ENCODE results near the gene LRRC4C. TPM values are rescaled to one million over a fixed set of nuclear protein-coding genes. Genes with fewer than 3 reads are reported as not detected.

The LRRC4C gene
- total and polyA plus RNA-seq, 4 donors = 0.10 to 0.93 (median 0.30) TPM

GRCh38 chr11:41328324-41328723 lies 131.1 kb downstream of the LRRC4C start (continued):
- no peak for TF ChIP-seq TAF1 (conservative IDR thresholded peaks at IDR 0.05)

- WGBS = 95% methylated on average over 3 of the region's 3 CpGs
- no peaks in the 10 kb centered on the region for H3K4me1 ChIP-seq (ENCODE audit: control insufficient read depth in 4 of 4, insufficient read depth in 4 of 4, low read length in 3 of 4)
These were observed 136.0 kb downstream of the LRRC4C start for GRCh38 chr11:41323446-41323845.

More at GRCh38 chr11:41323446-41323845, 136.0 kb downstream of the LRRC4C start:
- H3K9me3 ChIP-seq (ENCODE audit: control insufficient read depth in 4 of 4, low read length in 3 of 4) = peaks cover 0 to 4% (median 0%) of the 10 kb centered on the region in 4 donors
- no peak overlapping the region for H3K4me3 ChIP-seq (ENCODE audit: low read depth in 1 of 3, low read length in 3 of 3)
- H3K27ac ChIP-seq (ENCODE audit: low read depth in 1 of 2, low read length in 2 of 2) = no peak overlapping the region
- TF ChIP-seq NR2F2 (IDR thresholded peaks at IDR 0.05) (no peak), GABPA (IDR thresholded peaks at IDR 0.05 in 1 of 2, conservative IDR thresholded peaks at IDR 0.05 in 1 of 2) (no peak), REST (IDR thresholded peaks at IDR 0.05) (no peak), TAF1 (conservative IDR thresholded peaks at IDR 0.05) (no peak), HNF4G (IDR thresholded peaks at IDR 0.05) (no peak), RXRA (IDR thresholded peaks at IDR 0.05) (no peak), JUND (IDR thresholded peaks at IDR 0.05) (no peak), MAX (IDR thresholded peaks at IDR 0.05) (no peak), YY1 (IDR thresholded peaks at IDR 0.05) (no peak), FOXA1 (IDR thresholded peaks at IDR 0.05) (no peak), FOXA2 (IDR thresholded peaks at IDR 0.05) (no peak), CTCF (IDR thresholded peaks at IDR 0.05; ENCODE audit: low read depth, low read length, missing input control) (no peak), SP1 (IDR thresholded peaks at IDR 0.05) (no peak), HNF4A (conservative IDR thresholded peaks at IDR 0.05) (no peak), RAD21 (IDR thresholded peaks at IDR 0.05) (no peak), ATF3 (IDR thresholded peaks at IDR 0.05) (no peak), EGR1 (IDR thresholded peaks at IDR 0.05; ENCODE audit: low read depth in 2 of 2) (no peak), ZBTB33 (IDR thresholded peaks at IDR 0.05) (no peak)
- H3K9ac ChIP-seq (ENCODE audit: low read depth in 1 of 2, low read length in 2 of 2) = no peak overlapping the region
- no peak for DNase-seq (ENCODE audit: low spot score)
- no peaks in the 10 kb centered on the region for H3K36me3 ChIP-seq (ENCODE audit: control insufficient read depth in 4 of 4, insufficient read depth in 3 of 4, low read depth in 1 of 4, low read length in 3 of 4)
- H3K27me3 ChIP-seq (ENCODE audit: control insufficient read depth in 4 of 4, insufficient read depth in 4 of 4, low read length in 3 of 4) = no peaks in the 10 kb centered on the region

Measured in liver (tissue), 9 donors.